HepG2 (cell line): ENCODE measurements around the gene ORC3. TPM values are rescaled to one million over a fixed set of nuclear protein-coding genes. Genes with fewer than 3 reads are reported as not detected.

Experiments used
- FOSL1 ChIP-seq: sonication (generic); formaldehyde crosslinking; IDR thresholded peaks from 2 replicates; pipeline ENCODE4 v1.9.0; 2021; ENCODE audit warnings: missing genetic modification reagents, borderline replicate concordance
- GMEB2 ChIP-seq: IDR thresholded peaks from 2 replicates; pipeline ENCODE4 v1.6.1; 2016; ENCODE audit warnings: missing biosample characterization, missing genetic modification reagents, low read depth
- HNF4A ChIP-seq: sonication (generic); formaldehyde crosslinking; IDR thresholded peaks from 2 replicates; pipeline ENCODE4 v1.4.0; 2020; ENCODE audit warnings: missing genetic modification reagents
- HNRNPH1 ChIP-seq: fragments of 200-400 bp; formaldehyde crosslinking; optimal IDR thresholded peaks from 2 replicates; pipeline ENCODE3; 2017; ENCODE audit warnings: mild to moderate bottlenecking, low read depth, low read length
- KDM1A ChIP-seq: IDR thresholded peaks from 2 replicates; pipeline ENCODE4 v1.6.1; 2016; ENCODE audit warnings: missing compliant biosample characterization
- KLF11 ChIP-seq: IDR thresholded peaks from 2 replicates; pipeline ENCODE4 v1.6.1; 2016; ENCODE audit warnings: missing compliant biosample characterization
- KLF6 ChIP-seq: IDR thresholded peaks from 2 replicates; pipeline ENCODE4 v1.8.0; 2016; ENCODE audit warnings: missing biosample characterization, missing genetic modification reagents
- POGK ChIP-seq: sonication (generic); formaldehyde crosslinking; conservative IDR thresholded peaks from 2 replicates; pipeline ENCODE4 v1.8.0; 2022; ENCODE audit warnings: mild to moderate bottlenecking, moderate library complexity, missing genetic modification reagents
- RARA ChIP-seq: IDR thresholded peaks from 2 replicates; pipeline ENCODE4 v1.6.1; 2016; ENCODE audit warnings: missing genetic modification reagents, missing compliant biosample characterization
- SCMH1 ChIP-seq: sonication (generic); formaldehyde crosslinking; IDR thresholded peaks from 2 replicates; pipeline ENCODE4 v1.9.0; 2021; ENCODE audit warnings: missing genetic modification reagents, mild to moderate bottlenecking, borderline replicate concordance
- SSRP1 ChIP-seq: IDR thresholded peaks from 2 replicates; pipeline ENCODE4 v1.6.1; 2016; ENCODE audit warnings: control low read depth
- TCF7L2 ChIP-seq: IDR thresholded peaks from 2 replicates; pipeline ENCODE4 v1.6.1; 2011; ENCODE audit warnings: mild to moderate bottlenecking, low read depth, low read length, moderate library complexity
- THAP9 ChIP-seq: sonication (generic); formaldehyde crosslinking; IDR thresholded peaks from 2 replicates; pipeline ENCODE4; 2020; ENCODE audit warnings: missing genetic modification reagents, mild to moderate bottlenecking, borderline replicate concordance
- YY1 ChIP-seq: IDR thresholded peaks from 2 replicates; pipeline ENCODE4 v1.6.1; 2011; ENCODE audit warnings: low read length, low read depth, moderate library complexity, mild to moderate bottlenecking; ENCODE audit not compliant: insufficient read depth, insufficient replicate concordance
- ZNF280D ChIP-seq: sonication (generic); formaldehyde crosslinking; IDR thresholded peaks from 2 replicates; pipeline ENCODE4 v1.5.1; 2020; ENCODE audit warnings: mild to moderate bottlenecking, missing genetic modification reagents
- ZNF296 ChIP-seq: sonication (generic); formaldehyde crosslinking; conservative IDR thresholded peaks from 2 replicates; pipeline ENCODE4 v1.5.0; 2020; ENCODE audit warnings: mild to moderate bottlenecking, missing genetic modification reagents
- ZNF468 ChIP-seq: sonication (generic); formaldehyde crosslinking; IDR thresholded peaks from 2 replicates; pipeline ENCODE4 v1.8.0; 2022; ENCODE audit warnings: mild to moderate bottlenecking, moderate library complexity, missing genetic modification reagents
- ZNF552 ChIP-seq: sonication (generic); formaldehyde crosslinking; IDR thresholded peaks from 2 replicates; pipeline ENCODE4 v1.9.0; 2022; ENCODE audit warnings: missing genetic modification reagents, mild to moderate bottlenecking, borderline replicate concordance
- ZNF670 ChIP-seq: sonication (generic); formaldehyde crosslinking; IDR thresholded peaks from 2 replicates; pipeline ENCODE4 v1.8.0; 2022; ENCODE audit warnings: mild to moderate bottlenecking, missing genetic modification reagents, borderline replicate concordance
- ZNF777 ChIP-seq: sonication (generic); formaldehyde crosslinking; IDR thresholded peaks from 2 replicates; pipeline ENCODE4 v1.4.0; 2020; ENCODE audit warnings: missing genetic modification reagents
- ZNF883 ChIP-seq: sonication (generic); formaldehyde crosslinking; IDR thresholded peaks from 2 replicates; pipeline ENCODE4 v1.5.1; 2020; ENCODE audit warnings: mild to moderate bottlenecking, missing genetic modification reagents; ENCODE audit errors: not compliant biosample characterization
- polyA plus RNA-seq, 8 experiments: library from polyadenylated mRNA; depleted of rRNA in 3 of 8; stranded (reverse) in 7 of 8; unstranded in 1 of 8; fragments of >200 nt; fragmentation: Illumina TruSeq in 4 of 8; extraction: Trizol in 4 of 8; gene quantifications; 2 replicates each; pipeline versions ENCODE4 v1.2.1 to v1.2.3, GENCODE V29; 2011 to 2016; ENCODE audit warnings: low read depth in 4 of 8, missing spikeins in 1 of 8, mixed read lengths in 1 of 8; ENCODE audit not compliant: insufficient read depth in 1 of 8
- total RNA-seq, 5 experiments: library from RNA; depleted of rRNA; stranded (reverse); fragments of >200 nt; fragmentation: Illumina TruSeq; extraction: Trizol; gene quantifications; 2 replicates each; pipeline ENCODE4 v1.2.3, GENCODE V29; 2016; ENCODE audit warnings: low read depth in 1 of 5

The ORC3 gene
- total and polyA plus RNA-seq, 2 of the 13 experiments (the other 11 are each of a cell fraction or from before 2014, with no cell fraction given) = 21.8 to 43.5 TPM

GRCh38 chr6:87589693-87590416 lies at the start of gene ORC3, which contains the start of gene RARS2 (continued):
- TF ChIP-seq ZNF552 (CRISPR knock-in tag) (no peak), FOSL1 (CRISPR knock-in tag) (no peak), SSRP1 (CRISPR knock-in tag) (no peak), ZNF883 (CRISPR knock-in tag) (peak; percentile 83), GMEB2 (CRISPR knock-in tag) (peak; percentile 60; the same call in 1 of the 2 replicates), KLF11 (CRISPR knock-in tag) (no peak), ZNF777 (CRISPR knock-in tag) (0 out of 2 replicates have a peak, but pooled peaks have one; percentile 37), RARA (peak; percentile 6; the same call in 1 of the 2 replicates), SCMH1 (CRISPR knock-in tag) (no peak), POGK (CRISPR knock-in tag) (0 out of 2 replicates have a peak, but pooled peaks have one; percentile 47), ZNF468 (CRISPR knock-in tag) (no peak; the same call in 1 of the 2 replicates), HNRNPH1 (no peak), THAP9 (CRISPR knock-in tag) (peak; percentile 80; the same call in 1 of the 2 replicates), TCF7L2 (no peak), KLF6 (CRISPR knock-in tag) (peak; percentile 87), KDM1A (CRISPR knock-in tag) (no peak), YY1 (peak; percentile 88), ZNF280D (no peak), HNF4A (CRISPR knock-in tag) (peak; percentile 52), ZNF670 (CRISPR knock-in tag) (no peak), ZNF296 (CRISPR knock-in tag) (no peak)
